GM12892 (cell line): Measurements from ENCODE around the gene PRR35.

ENCODE experiments used
- POLR2A ChIP-seq: IDR thresholded peaks from 2 replicates; pipeline ENCODE4 v1.6.1; 2011; ENCODE audit warnings: low read depth, low read length, control low read depth
- POLR2AphosphoS5 ChIP-seq: IDR thresholded peaks from 2 replicates; pipeline ENCODE4 v1.6.1; 2011; ENCODE audit warnings: low read depth, low read length, control low read depth

GRCh38 chr16:515939-516226 is 44.3 kb upstream of the PRR35 start:
- TF ChIP-seq POLR2A (no peak), POLR2AphosphoS5 (no peak)
